Neural cell (in vitro differentiated cells): ENCODE measurements around the gene WHAMM. TPM values are rescaled to one million over a fixed set of nuclear protein-coding genes. Genes with fewer than 3 reads are reported as not detected.

Experiments
- H2AFZ ChIP-seq: fragments of 200-600, 300-800 bp; sonication (generic), shearing (Covaris generic); 2 replicates; pipeline ENCODE4 v1.6.0; 2014; ENCODE audit warnings: low read depth, mild to moderate bottlenecking, antibody characterized with exemption, low read length, moderate library complexity
- H3F3A ChIP-seq: fragments of 200-600 bp; shearing (Covaris generic); 2 replicates; pipeline ENCODE4 v1.6.1; 2016; ENCODE audit warnings: mild to moderate bottlenecking, moderate library complexity, mixed read lengths, antibody characterized with exemption, low read length; ENCODE audit not compliant: insufficient read depth, poor library complexity, severe bottlenecking
- H3K27ac ChIP-seq: fragments of 200-600, 300-800 bp; sonication (generic), shearing (Covaris generic); 2 replicates; pipeline ENCODE4 v1.5.1; 2014; ENCODE audit warnings: mild to moderate bottlenecking, low read length, moderate library complexity
- H3K27me3 ChIP-seq: fragments of 300-800, 200-600 bp; sonication (generic), shearing (Covaris generic); 2 replicates; pipeline ENCODE4 v1.6.0; 2014; ENCODE audit warnings: mild to moderate bottlenecking, low read depth, low read length, moderate library complexity; ENCODE audit not compliant: insufficient read depth
- H3K36me3 ChIP-seq: fragments of 300-800, 200-600 bp; sonication (generic), shearing (Covaris generic); 2 replicates; pipeline ENCODE4 v1.5.1; 2014; ENCODE audit warnings: mild to moderate bottlenecking, antibody characterized with exemption, low read length, moderate library complexity; ENCODE audit not compliant: insufficient read depth
- H3K4me2 ChIP-seq: fragments of 300-800, 200-600 bp; sonication (generic), shearing (Covaris generic); 2 replicates; pipeline ENCODE4 v1.6.0; 2014; ENCODE audit warnings: mild to moderate bottlenecking, low read length
- H3K4me3 ChIP-seq: fragments of 300-800, 200-600 bp; sonication (generic), shearing (Covaris generic); 2 replicates; pipeline ENCODE4 v1.5.1; 2014; ENCODE audit warnings: mild to moderate bottlenecking, low read length, moderate library complexity
- H3K79me2 ChIP-seq: fragments of 200-600 bp; shearing (Covaris generic); replicated peaks from 2 replicates; pipeline ENCODE4 v1.6.0; 2014; ENCODE audit warnings: mild to moderate bottlenecking, low read length, moderate library complexity; ENCODE audit not compliant: insufficient read depth
- H3K9ac ChIP-seq: fragments of 300-800, 200-600 bp; sonication (generic), shearing (Covaris generic); 2 replicates; pipeline ENCODE4 v1.6.1; 2016; ENCODE audit warnings: mild to moderate bottlenecking, low read length, mixed read lengths
- H3K9me2 ChIP-seq: fragments of 200-600 bp; shearing (Covaris generic); 2 replicates; pipeline ENCODE4 v1.6.1; 2016; ENCODE audit warnings: mild to moderate bottlenecking, low read length, mixed read lengths; ENCODE audit not compliant: insufficient read depth
- H3K9me3 ChIP-seq: fragments of 200-600, 300-800 bp; sonication (generic), shearing (Covaris generic); 2 replicates; pipeline ENCODE4 v1.6.1; 2016; ENCODE audit warnings: mild to moderate bottlenecking, mixed run types, low read length, moderate library complexity, mixed read lengths
- H4K20me1 ChIP-seq: fragments of 200-600 bp; shearing (Covaris generic); 2 replicates; pipeline ENCODE4 v1.6.1; 2016; ENCODE audit warnings: mild to moderate bottlenecking, mixed run types; ENCODE audit not compliant: insufficient read depth
- CTCF ChIP-seq: fragments of 450-650 bp; IDR thresholded peaks from 2 replicates; pipeline ENCODE4 v1.5.1; 2014; ENCODE audit warnings: antibody characterized with exemption, mild to moderate bottlenecking, moderate library complexity; ENCODE audit not compliant: poor library complexity, severe bottlenecking
- EP300 ChIP-seq: fragments of 450-650 bp; conservative IDR thresholded peaks from 2 replicates; pipeline ENCODE4 v1.6.1; 2014; ENCODE audit warnings: antibody characterized with exemption, mild to moderate bottlenecking, moderate library complexity; ENCODE audit not compliant: poor library complexity, severe bottlenecking
- EZH2 ChIP-seq: fragments of 200-600, 300-800 bp; shearing (Covaris generic), sonication (generic); IDR thresholded peaks from 2 replicates; pipeline ENCODE4 v1.6.1; 2014; ENCODE audit warnings: antibody characterized with exemption, low read length, borderline replicate concordance, mild to moderate bottlenecking; ENCODE audit not compliant: insufficient read depth, poor library complexity, severe bottlenecking
- MXI1 ChIP-seq: fragments of 450-650 bp; conservative IDR thresholded peaks from 2 replicates; pipeline ENCODE4 v1.6.1; 2014; ENCODE audit warnings: antibody characterized with exemption, mild to moderate bottlenecking; ENCODE audit not compliant: poor library complexity, severe bottlenecking
- POLR2AphosphoS5 ChIP-seq: IDR thresholded peaks from 2 replicates; pipeline ENCODE4 v1.6.1; 2012
- RAD21 ChIP-seq: fragments of 450-650 bp; conservative IDR thresholded peaks from 2 replicates; pipeline ENCODE4 v1.6.1; 2014; ENCODE audit warnings: antibody characterized with exemption, mild to moderate bottlenecking, moderate library complexity
- REST ChIP-seq: IDR thresholded peaks from 2 replicates; pipeline ENCODE4 v1.6.1; 2012; ENCODE audit warnings: borderline replicate concordance
- SMC3 ChIP-seq: fragments of 450-650 bp; conservative IDR thresholded peaks from 2 replicates; pipeline ENCODE4 v1.6.1; 2014; ENCODE audit warnings: antibody characterized with exemption, mild to moderate bottlenecking, moderate library complexity; ENCODE audit not compliant: poor library complexity
- TAF1 ChIP-seq: IDR thresholded peaks from 2 replicates; pipeline ENCODE4 v1.6.1; 2012; ENCODE audit warnings: low read depth
- polyA plus RNA-seq: library from polyadenylated mRNA; depleted of rRNA; stranded (reverse); fragments of >200 nt; gene quantifications from 2 replicates; pipeline ENCODE4 v1.2.3, GENCODE V29; 2014

The WHAMM gene
- polyA plus RNA-seq, 1 donor from 2014 or later: 2.8 TPM

DNA sequence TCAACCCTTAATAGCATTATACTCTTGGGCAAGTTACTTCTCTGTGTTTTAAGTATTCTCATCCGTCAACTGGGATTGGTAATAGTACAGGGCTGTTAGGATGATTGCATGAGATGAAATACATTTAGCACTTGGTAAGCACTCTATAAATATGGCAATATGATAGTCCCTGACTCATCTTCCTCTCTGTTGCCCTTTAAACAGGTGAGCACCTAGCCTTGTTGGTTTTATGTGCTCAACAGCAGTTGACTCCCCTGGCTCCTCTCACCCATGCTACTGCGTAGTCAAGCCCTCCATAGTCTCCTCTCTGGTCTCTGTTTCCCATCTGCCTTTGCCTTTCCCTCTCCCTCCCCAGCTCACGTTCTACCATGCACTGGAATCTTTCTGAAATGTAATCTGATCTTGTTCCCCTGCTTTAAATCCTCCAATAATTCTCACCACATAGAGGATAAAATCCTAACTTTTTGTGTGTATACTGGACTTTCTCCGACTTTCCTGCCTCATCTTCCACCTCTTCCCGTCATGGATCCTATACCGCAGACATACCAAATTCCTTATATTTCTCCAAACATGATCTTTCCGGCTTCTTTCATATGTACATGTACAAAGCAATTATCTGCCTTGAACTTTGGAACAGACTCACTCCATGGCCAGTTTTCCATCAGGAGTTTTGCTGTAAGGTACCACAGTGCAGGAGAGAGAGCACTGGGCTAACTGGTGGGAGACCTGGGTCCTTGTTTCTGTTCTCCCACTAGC is 45.9 kb upstream of the WHAMM start (continued):
- no peak for TF ChIP-seq TAF1
- TF ChIP-seq RAD21: no peak
- TF ChIP-seq MXI1: no peak
- no peak for TF ChIP-seq SMC3

DNA sequence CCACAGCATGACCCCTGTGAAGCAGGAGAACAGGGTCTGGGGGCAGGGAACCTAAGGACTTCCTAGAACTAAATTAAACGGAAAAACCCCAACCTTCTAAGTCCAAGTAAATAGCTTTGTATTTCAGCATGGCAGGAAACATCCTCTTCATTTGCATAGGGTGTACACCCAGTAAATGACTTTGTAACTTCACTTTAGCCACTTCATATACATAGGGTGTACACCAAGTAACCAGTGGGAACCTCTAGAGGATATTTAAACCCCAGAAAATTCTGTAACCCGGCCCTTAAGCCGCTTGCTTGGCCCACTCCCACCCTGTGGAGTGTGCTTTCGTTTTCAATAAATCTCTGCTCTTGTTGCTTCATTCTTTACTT is 45.3 kb upstream of the WHAMM start:
- H2AFZ ChIP-seq: no peak overlapping the region
- H3K27ac ChIP-seq: no peak overlapping the region
- H3K36me3 ChIP-seq: peaks cover 5% of the 10 kb centered on the region
- TF ChIP-seq RAD21 (no peak), CTCF (no peak), POLR2AphosphoS5 (no peak), REST (no peak), EP300 (no peak), EZH2 (no peak), TAF1 (no peak), MXI1 (no peak), SMC3 (no peak)
- H3K4me2 ChIP-seq: no peak overlapping the region
- no peaks in the 10 kb centered on the region for H3K9me2 ChIP-seq
- H3K9me3 ChIP-seq: no peaks in the 10 kb centered on the region
- H3F3A ChIP-seq: no peaks in the 10 kb centered on the region
- no peaks in the 10 kb centered on the region for H4K20me1 ChIP-seq
- no peaks in the 10 kb centered on the region for H3K79me2 ChIP-seq
- H3K27me3 ChIP-seq: no peaks in the 10 kb centered on the region
- H3K9ac ChIP-seq: no peak overlapping the region
- H3K4me3 ChIP-seq: no peak overlapping the region

DNA sequence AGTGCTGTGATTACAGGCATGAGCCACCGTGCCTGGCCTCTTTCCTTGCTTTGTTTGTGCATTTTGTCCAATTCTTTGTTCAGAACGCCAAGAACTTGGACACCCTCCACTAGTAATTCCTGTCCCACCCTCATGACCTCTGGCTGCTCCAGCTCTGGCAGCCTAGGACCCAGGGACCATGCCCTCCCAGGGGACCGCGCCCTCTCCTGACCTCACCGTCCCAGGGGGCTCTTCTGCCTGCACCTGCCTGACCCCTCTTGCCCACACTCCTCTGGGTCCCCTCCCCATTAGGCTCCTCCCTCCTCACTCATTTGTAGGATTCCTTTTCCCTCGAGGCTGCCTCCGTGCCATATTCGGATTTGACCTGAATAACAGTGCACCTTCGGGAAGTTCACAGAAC is 44.7 kb upstream of the WHAMM start:
- Histone ChIP-seq H3K9ac (no peak overlapping the region), H3K79me2 (no peaks in the 10 kb centered on the region), H3K9me2 (no peaks in the 10 kb centered on the region), H2AFZ (no peak overlapping the region), H3K4me2 (no peak overlapping the region), H3K27me3 (no peaks in the 10 kb centered on the region), H3F3A (no peaks in the 10 kb centered on the region), H3K9me3 (no peaks in the 10 kb centered on the region), H3K36me3 (peaks cover 5% of the 10 kb centered on the region), H4K20me1 (no peaks in the 10 kb centered on the region), H3K27ac (no peak overlapping the region), H3K4me3 (no peak overlapping the region)
- no peak for TF ChIP-seq CTCF
- TF ChIP-seq SMC3: no peak
- TF ChIP-seq MXI1: no peak
- no peak for TF ChIP-seq REST
- TF ChIP-seq EZH2: no peak
- TF ChIP-seq EP300: no peak
- TF ChIP-seq TAF1: no peak
